BLaER1 (cell line): ENCODE results near the gene ZNF785.

Experiments
- H3K27ac ChIP-seq: shearing (Covaris generic); formaldehyde crosslinking; 2 replicates; pipeline ENCODE4 v1.8.1; 2022
- H3K27me3 ChIP-seq: shearing (Covaris generic); formaldehyde crosslinking; 2 replicates; pipeline ENCODE4 v1.8.1; 2022
- H3K36me3 ChIP-seq: shearing (Covaris generic); formaldehyde crosslinking; 2 replicates; pipeline ENCODE4 v1.8.1; 2022
- H3K4me1 ChIP-seq: shearing (Covaris generic); formaldehyde crosslinking; 2 replicates; pipeline ENCODE4 v1.8.1; 2022
- H3K4me2 ChIP-seq: shearing (Covaris generic); formaldehyde crosslinking; 2 replicates; pipeline ENCODE4 v1.8.1; 2022
- H3K4me3 ChIP-seq: shearing (Covaris generic); formaldehyde crosslinking; 2 replicates; pipeline ENCODE4 v1.8.1; 2022
- H3K9ac ChIP-seq: shearing (Covaris generic); formaldehyde crosslinking; 2 replicates; pipeline ENCODE4 v1.8.1; 2022
- H3K9me3 ChIP-seq: shearing (Covaris generic); formaldehyde crosslinking; 2 replicates; pipeline ENCODE4 v1.8.1; 2022
- H4K20me1 ChIP-seq: shearing (Covaris generic); formaldehyde crosslinking; 2 replicates; pipeline ENCODE4 v1.8.1; 2022
- Cebpa-rat ChIP-seq: shearing (Covaris generic); IDR thresholded peaks from 2 replicates; pipeline ENCODE4 v1.8.1; 2022

Gene ZNF785

GRCh38 chr16:30534368-30535105, 51.0 kb downstream of the ZNF785 start, which contains the start of gene ZNF747:
Gene ZNF747 (minus strand): TSS chr16:30534858. CDS start chr16:30534679, 179 bp downstream.
- Histone ChIP-seq H3K4me1 (peaks cover 30% of the 10 kb centered on the region), H3K27ac (peak within 1 kb of the TSS; percentile 97), H3K27me3 (no peaks in the 10 kb centered on the region), H3K4me3 (peak within 1 kb of the TSS; percentile 84), H3K9ac (peak within 1 kb of the TSS; percentile 93), H3K36me3 (peaks cover 28% of the 10 kb centered on the region), H3K4me2 (peak within 1 kb of the TSS; percentile 91), H3K9me3 (no peaks in the 10 kb centered on the region), H4K20me1 (no peaks in the 10 kb centered on the region)
- TF ChIP-seq Cebpa-rat = no peak

DNA sequence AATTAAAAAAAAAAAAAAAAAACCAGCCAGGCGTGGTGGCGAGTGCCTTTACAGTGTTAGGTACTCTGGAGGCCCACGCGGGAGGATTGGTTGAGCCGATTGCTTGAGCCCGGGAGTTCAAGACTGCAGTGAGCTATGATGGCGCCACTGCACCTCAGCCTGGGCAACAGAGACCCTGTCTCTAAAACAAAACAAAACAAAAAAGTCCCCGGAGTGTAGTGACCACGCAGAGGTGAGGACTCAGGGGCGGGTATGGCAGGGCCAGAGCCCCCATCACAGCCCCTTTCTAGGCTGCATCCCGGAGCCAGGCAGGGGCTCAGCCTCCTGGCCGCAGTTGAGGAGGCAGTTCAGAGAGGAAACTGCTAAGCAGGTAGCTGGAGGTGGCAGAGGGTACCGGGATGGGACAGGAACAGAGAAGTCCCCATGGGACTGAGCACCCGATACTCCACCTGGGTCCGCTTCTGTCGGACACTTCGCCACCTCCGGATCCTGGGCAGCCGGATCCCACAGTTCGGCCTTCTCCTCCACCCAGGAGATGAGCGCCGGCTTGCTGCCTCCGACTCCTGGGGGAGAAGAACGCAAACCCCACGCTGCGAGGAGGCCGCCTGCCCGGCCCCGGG, 51.6 kb downstream of the ZNF785 start:
- Histone ChIP-seq H3K27ac (peak overlapping the region; percentile 97), H3K4me2 (peak overlapping the region; percentile 91), H3K9ac (peak overlapping the region; percentile 93), H3K27me3 (no peaks in the 10 kb centered on the region), H3K4me1 (peaks cover 37% of the 10 kb centered on the region), H4K20me1 (no peaks in the 10 kb centered on the region), H3K9me3 (no peaks in the 10 kb centered on the region), H3K4me3 (peak overlapping the region; percentile 84), H3K36me3 (peaks cover 28% of the 10 kb centered on the region)
- no peak for TF ChIP-seq Cebpa-rat

DNA sequence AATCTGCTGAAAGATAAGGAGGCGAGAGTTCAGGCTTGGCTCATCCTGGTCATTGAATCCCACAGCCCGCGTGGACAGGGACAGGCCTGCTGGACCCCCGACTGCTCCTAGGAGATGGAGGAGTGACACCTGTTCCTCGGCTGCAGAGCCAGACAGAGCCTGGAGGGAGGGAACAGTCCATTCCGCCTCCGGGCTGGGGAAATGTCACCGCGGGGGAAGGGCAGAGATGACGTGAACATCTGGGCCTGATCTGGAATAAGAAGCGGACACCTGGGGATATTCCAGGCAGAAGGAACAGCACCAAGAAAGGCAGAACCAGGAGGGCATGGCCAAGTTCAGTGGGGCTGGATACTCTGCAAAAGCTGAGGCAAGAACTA, 52.4 kb downstream of the ZNF785 start:
- H3K27ac ChIP-seq = peak overlapping the region; percentile 97; the same call in 1 of the 2 replicates
- no peak for TF ChIP-seq Cebpa-rat
- no peaks in the 10 kb centered on the region for H4K20me1 ChIP-seq
- H3K4me1 ChIP-seq = peaks cover 44% of the 10 kb centered on the region
- peaks cover 28% of the 10 kb centered on the region for H3K36me3 ChIP-seq
- H3K4me2 ChIP-seq = peak overlapping the region; percentile 91
- no peak overlapping the region for H3K9ac ChIP-seq
- H3K27me3 ChIP-seq = no peaks in the 10 kb centered on the region
- no peaks in the 10 kb centered on the region for H3K9me3 ChIP-seq
- H3K4me3 ChIP-seq = no peak overlapping the region

GRCh38 chr16:30532285-30533145, 53.0 kb downstream of the ZNF785 start:
- H3K4me3 ChIP-seq = no peak overlapping the region
- H3K9me3 ChIP-seq = no peaks in the 10 kb centered on the region
- H3K27me3 ChIP-seq = no peaks in the 10 kb centered on the region
- H4K20me1 ChIP-seq = no peaks in the 10 kb centered on the region
- no peak for TF ChIP-seq Cebpa-rat
- no peak overlapping the region for H3K9ac ChIP-seq
- H3K27ac ChIP-seq = no peak overlapping the region
- H3K36me3 ChIP-seq = peaks cover 28% of the 10 kb centered on the region
- H3K4me2 ChIP-seq = no peak overlapping the region
- peaks cover 50% of the 10 kb centered on the region for H3K4me1 ChIP-seq
